K562 (cell line): ENCODE results near the gene AZGP1. TPM values are rescaled to one million over a fixed set of nuclear protein-coding genes. Genes with fewer than 3 reads are reported as not detected.

ENCODE experiments used
- BRCA1 ChIP-seq, 2 experiments: fragments of 450-650 bp in 1 of 2; sonication (generic) in 1 of 2; formaldehyde crosslinking in 1 of 2; IDR thresholded peaks; 2 replicates each; pipeline versions ENCODE4 v1.5.0 to v1.6.1; 2017 to 2020; ENCODE audit warnings: mild to moderate bottlenecking in 1 of 2, missing genetic modification reagents in 1 of 2
- CXXC5 ChIP-seq: fragments of 250-450 bp; sonication (Bioruptor Pico); IDR thresholded peaks from 2 replicates; pipeline ENCODE4 v1.8.0; 2022; ENCODE audit warnings: inconsistent platforms, mild to moderate bottlenecking, moderate library complexity
- ELF4 ChIP-seq: fragments of 450-650 bp; formaldehyde crosslinking; IDR thresholded peaks from 2 replicates; pipeline ENCODE4 v1.4.0; 2022; ENCODE audit warnings: missing genetic modification characterization
- EP300 ChIP-seq: IDR thresholded peaks from 2 replicates; pipeline ENCODE4 v1.6.1; 2012; ENCODE audit warnings: low read length, improper control_type of control experiment
- HMG20A ChIP-seq: fragments of 450-650 bp; formaldehyde crosslinking; conservative IDR thresholded peaks from 2 replicates; pipeline ENCODE4 v1.4.0; 2020; ENCODE audit warnings: mild to moderate bottlenecking, mixed read lengths
- HNRNPUL1 ChIP-seq: fragments of 200-400 bp; formaldehyde crosslinking; IDR thresholded peaks from 2 replicates; pipeline ENCODE4 v1.6.1; 2017; ENCODE audit warnings: low read length
- HOXB6 ChIP-seq: fragments of 250-450 bp; sonication (Bioruptor Pico); IDR thresholded peaks from 2 replicates; pipeline ENCODE4 v1.5.1; 2022; ENCODE audit warnings: mild to moderate bottlenecking, borderline replicate concordance
- KDM1A ChIP-seq, 2 experiments: fragments of 450-650 bp; IDR thresholded peaks; 2 replicates each; pipeline ENCODE4 v1.6.1; 2016; ENCODE audit warnings: mild to moderate bottlenecking in 2 of 2
- MITF ChIP-seq: IDR thresholded peaks from 2 replicates; pipeline ENCODE4 v1.6.1; 2014; ENCODE audit warnings: antibody characterized with exemption
- PCBP1 ChIP-seq: fragments of 200-400 bp; formaldehyde crosslinking; IDR thresholded peaks from 2 replicates; pipeline ENCODE4 v1.6.1; 2018; ENCODE audit warnings: mild to moderate bottlenecking, low read depth, low read length; ENCODE audit not compliant: poor library complexity, severe bottlenecking
- RBM14 ChIP-seq: fragments of 200-400 bp; formaldehyde crosslinking; IDR thresholded peaks from 2 replicates; pipeline ENCODE4 v1.6.1; 2018; ENCODE audit warnings: low read depth, mild to moderate bottlenecking, low read length, moderate library complexity, borderline replicate concordance; ENCODE audit not compliant: insufficient read depth
- SIX5 ChIP-seq, 2 experiments: IDR thresholded peaks; 2 replicates each; pipeline ENCODE4 v1.6.1; 2011; ENCODE audit warnings: low read length in 2 of 2, borderline replicate concordance in 1 of 2, low read depth in 1 of 2, mild to moderate bottlenecking in 1 of 2, moderate library complexity in 1 of 2; ENCODE audit not compliant: insufficient read depth in 1 of 2
- SOX6 ChIP-seq: fragments of 450-650 bp; IDR thresholded peaks from 2 replicates; pipeline ENCODE4 v1.6.1; 2014; ENCODE audit warnings: mild to moderate bottlenecking
- ZBTB11 ChIP-seq, 3 experiments: fragments of 200-800 bp in 1 of 3; fragments of 250-450 bp in 1 of 3; fragments of 450-650 bp in 1 of 3; sonication (Bioruptor Pico) in 1 of 3; sonication (Bioruptor generic) in 1 of 3; formaldehyde crosslinking in 1 of 3; IDR thresholded peaks; 2 replicates each; pipeline versions ENCODE4 v1.6.1 to v1.8.0; 2016 to 2022; ENCODE audit warnings: mild to moderate bottlenecking in 2 of 3, missing genetic modification characterization in 2 of 3, missing compliant biosample characterization in 1 of 3, moderate library complexity in 1 of 3
- ZFP36 ChIP-seq: fragments of 150-350 bp; IDR thresholded peaks from 2 replicates; pipeline ENCODE4 v1.6.1; 2018; ENCODE audit warnings: low read length, low read depth; ENCODE audit not compliant: partially characterized antibody
- ZNF766 ChIP-seq: fragments of 200-800 bp; sonication (Bioruptor generic); conservative IDR thresholded peaks from 2 replicates; pipeline ENCODE4 v1.6.1; 2016; ENCODE audit warnings: missing genetic modification characterization, missing compliant biosample characterization
- polyA plus RNA-seq, 8 experiments: library from polyadenylated mRNA; depleted of rRNA in 4 of 8; stranded (reverse) in 5 of 8; unstranded in 3 of 8; fragments of >200 nt; fragmentation: Nextera tagmentation in 2 of 8; fragmentation: Illumina TruSeq in 1 of 8; extraction: Ambion mirVana in 2 of 8; extraction: Trizol in 1 of 8; gene quantifications; 2 replicates each; pipeline versions ENCODE4 v1.2.1 to v1.2.3, GENCODE V29; 2011 to 2014; ENCODE audit warnings: inconsistent platforms in 1 of 8, missing spikeins in 1 of 8
- total RNA-seq, 7 experiments: library from RNA; depleted of rRNA in 6 of 7; stranded (reverse); fragments of >200 nt in 6 of 7; fragmentation: Illumina TruSeq in 2 of 7; extraction: Trizol in 2 of 7; gene quantifications; 2 replicates each; pipeline versions ENCODE4 v1.2.1 to v1.2.3, GENCODE V29; 2011 to 2021; ENCODE audit warnings: low replicate concordance in 1 of 7

Gene AZGP1
- total and polyA plus RNA-seq, 9 of the 15 experiments (the other 6 are each of a cell fraction or from before 2014, with no cell fraction given) = 0.18 to 0.53 TPM; not detected in 7

GRCh38 chr7:99928994-99929729 is 46.7 kb downstream of the AZGP1 start, which contains the start of gene GJC3 (continued):
- TF ChIP-seq MITF (no peak), HOXB6 (CRISPR knock-in tag) (no peak), KDM1A (IDR thresholded peaks at IDR 0.05) (no peak), HNRNPUL1 (no peak), ZFP36 (peak; percentile 5), CXXC5 (CRISPR knock-in tag) (peak; percentile 38), ZBTB11 (CRISPR knock-in tag; IDR thresholded peaks at IDR 0.05) (peak in 1 of 3 experiments; percentile 73; a peak in 2 of 6 replicates), BRCA1 (IDR thresholded peaks at IDR 0.05) (no peak), BRCA1 (CRISPR knock-in tag; IDR thresholded peaks at IDR 0.05) (no peak), SIX5 (IDR thresholded peaks at IDR 0.05; ENCODE audit: borderline replicate concordance in 1 of 2, insufficient read depth in 1 of 2, low read depth in 1 of 2, low read length in 2 of 2) (no peak), HMG20A (CRISPR knock-in tag) (no peak), ELF4 (CRISPR knock-in tag) (no peak), PCBP1 (no peak), SOX6 (no peak), EP300 (peak; percentile 24; the same call in 1 of the 2 replicates), RBM14 (no peak), ZNF766 (CRISPR knock-in tag) (no peak)
